ENCODE measurements around the gene AMH. TPM values are rescaled to one million over a fixed set of nuclear protein-coding genes. Genes with fewer than 3 reads are reported as not detected.

AMH gene
- total RNA-seq, 1 donor = under 0.01 TPM

GRCh38 chr19:2273356-2274184 lies 24.4 kb downstream of the AMH start:
- Histone ChIP-seq H3K4me1 (ENCODE audit: insufficient read depth, low read length) (peaks cover 21% of the 10 kb centered on the region), H3K27me3 (ENCODE audit: insufficient read depth, low read length) (no peaks in the 10 kb centered on the region), H4K20me1 (ENCODE audit: insufficient read depth, low read length) (peaks cover 62% of the 10 kb centered on the region), H3K4me2 (ENCODE audit: insufficient read depth, low read length) (peak overlapping the region; percentile 91), H2AFZ (ENCODE audit: low read length) (no peak overlapping the region), H3K27ac (ENCODE audit: low read depth, low read length) (peak overlapping the region; percentile 51), H3K79me2 (ENCODE audit: insufficient read depth, low read length) (peaks cover 73% of the 10 kb centered on the region), H3K9me3 (ENCODE audit: low read depth, low read length) (no peaks in the 10 kb centered on the region), H3K36me3 (ENCODE audit: insufficient read depth, low read length) (peaks cover 31% of the 10 kb centered on the region), H3K4me3 (ENCODE audit: insufficient read depth, low read length) (peak overlapping the region; percentile 48)
- TF ChIP-seq, protein P1, sequence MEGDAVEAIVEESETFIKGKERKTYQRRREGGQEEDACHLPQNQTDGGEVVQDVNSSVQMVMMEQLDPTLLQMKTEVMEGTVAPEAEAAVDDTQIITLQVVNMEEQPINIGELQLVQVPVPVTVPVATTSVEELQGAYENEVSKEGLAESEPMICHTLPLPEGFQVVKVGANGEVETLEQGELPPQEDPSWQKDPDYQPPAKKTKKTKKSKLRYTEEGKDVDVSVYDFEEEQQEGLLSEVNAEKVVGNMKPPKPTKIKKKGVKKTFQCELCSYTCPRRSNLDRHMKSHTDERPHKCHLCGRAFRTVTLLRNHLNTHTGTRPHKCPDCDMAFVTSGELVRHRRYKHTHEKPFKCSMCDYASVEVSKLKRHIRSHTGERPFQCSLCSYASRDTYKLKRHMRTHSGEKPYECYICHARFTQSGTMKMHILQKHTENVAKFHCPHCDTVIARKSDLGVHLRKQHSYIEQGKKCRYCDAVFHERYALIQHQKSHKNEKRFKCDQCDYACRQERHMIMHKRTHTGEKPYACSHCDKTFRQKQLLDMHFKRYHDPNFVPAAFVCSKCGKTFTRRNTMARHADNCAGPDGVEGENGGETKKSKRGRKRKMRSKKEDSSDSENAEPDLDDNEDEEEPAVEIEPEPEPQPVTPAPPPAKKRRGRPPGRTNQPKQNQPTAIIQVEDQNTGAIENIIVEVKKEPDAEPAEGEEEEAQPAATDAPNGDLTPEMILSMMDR (IDR thresholded peaks at IDR 0.05; ENCODE audit: extremely low read depth, low read depth, low read length) = peak; percentile 84
- peak; percentile 99 for DNase-seq (ENCODE audit: insufficient read length, low spot score, missing footprints)

- Histone ChIP-seq H3K4me3 (ENCODE audit: insufficient read depth, low read length) (peak overlapping the region; percentile 46), H3K27ac (ENCODE audit: low read depth, low read length) (peak overlapping the region; percentile 36), H3K4me1 (ENCODE audit: insufficient read depth, low read length) (peaks cover 18% of the 10 kb centered on the region), H3K4me2 (ENCODE audit: insufficient read depth, low read length) (peak overlapping the region; percentile 91), H3K36me3 (ENCODE audit: insufficient read depth, low read length) (peaks cover 31% of the 10 kb centered on the region), H3K79me2 (ENCODE audit: insufficient read depth, low read length) (peaks cover 75% of the 10 kb centered on the region), H4K20me1 (ENCODE audit: insufficient read depth, low read length) (peaks cover 68% of the 10 kb centered on the region), H2AFZ (ENCODE audit: low read length) (no peak overlapping the region), H3K27me3 (ENCODE audit: insufficient read depth, low read length) (no peaks in the 10 kb centered on the region), H3K9me3 (ENCODE audit: low read depth, low read length) (no peaks in the 10 kb centered on the region)
- DNase-seq (ENCODE audit: insufficient read length, low spot score, missing footprints) = peak; percentile 80
- TF ChIP-seq, protein P1 (IDR thresholded peaks at IDR 0.05; ENCODE audit: extremely low read depth, low read depth, low read length) = no peak
Observed at GRCh38 chr19:2274185-2274711, 25.1 kb downstream of the AMH start.

- H3K4me2 ChIP-seq (ENCODE audit: insufficient read depth, low read length) = no peak overlapping the region
- no peaks in the 10 kb centered on the region for H3K9me3 ChIP-seq (ENCODE audit: low read depth, low read length)
- peaks cover 65% of the 10 kb centered on the region for H4K20me1 ChIP-seq (ENCODE audit: insufficient read depth, low read length)
- no peak overlapping the region for H2AFZ ChIP-seq (ENCODE audit: low read length)
- DNase-seq (ENCODE audit: insufficient read length, low spot score, missing footprints) = peak; percentile 98
- no peak overlapping the region for H3K27ac ChIP-seq (ENCODE audit: low read depth, low read length)
- peaks cover 68% of the 10 kb centered on the region for H3K79me2 ChIP-seq (ENCODE audit: insufficient read depth, low read length)
- peaks cover 31% of the 10 kb centered on the region for H3K36me3 ChIP-seq (ENCODE audit: insufficient read depth, low read length)
- TF ChIP-seq, protein P1 (IDR thresholded peaks at IDR 0.05; ENCODE audit: extremely low read depth, low read depth, low read length) = peak; percentile 60
- H3K4me3 ChIP-seq (ENCODE audit: insufficient read depth, low read length) = no peak overlapping the region
- peaks cover 18% of the 10 kb centered on the region for H3K4me1 ChIP-seq (ENCODE audit: insufficient read depth, low read length)
- no peaks in the 10 kb centered on the region for H3K27me3 ChIP-seq (ENCODE audit: insufficient read depth, low read length)
Observed at GRCh38 chr19:2274931-2275535, 25.9 kb downstream of the AMH start.
